Endothelial cell of umbilical vein (primary cell): ENCODE data around the gene RAP1GDS1. TPM values are rescaled to one million over a fixed set of nuclear protein-coding genes. Genes with fewer than 3 reads are reported as not detected.

ENCODE experiments used
- BruUV-seq: library from RNA; stranded (reverse); fragments of 400-500 nt; replicated peaks from 2 replicates; lab custom pipeline; 2021; lab: Mats Ljungman, UMichigan
- CTCF ChIA-PET: fragments of 300-600, 350-600 bp; sonication (Branson Sonifier 250); formaldehyde crosslinking; loops from one replicate; lab custom pipeline; 2021; ENCODE audit warnings: antibody characterized with exemption, inconsistent platforms; lab: Charles Lee
- POLR2A ChIA-PET: fragments of 300-600, 350-600 bp; sonication (Branson Sonifier 250); formaldehyde crosslinking; loops from one replicate; lab custom pipeline; 2021; ENCODE audit warnings: antibody characterized with exemption, inconsistent platforms; lab: Charles Lee
- DNase-seq: peaks from one replicate; pipeline ENCODE4 v3.0.0-alpha.2; 2011; ENCODE audit warnings: low read depth, low spot score
- FAIRE-seq: peaks from 2 replicates; lab custom pipeline; 2011; peaks lifted over from hg19 to GRCh38; lab: Jason Lieb, UNC
- H2AFZ ChIP-seq: 2 replicates; pipeline ENCODE4 v1.6.0; 2012; ENCODE audit warnings: low read depth, low read length, control low read depth, inconsistent platforms
- H3K27ac ChIP-seq: 2 replicates; pipeline ENCODE4 v1.5.1; 2011; ENCODE audit warnings: low read depth, mild to moderate bottlenecking, control low read depth, low read length, moderate library complexity; ENCODE audit not compliant: insufficient read depth
- H3K27me3 ChIP-seq, 2 experiments: 2 replicates each; pipeline versions ENCODE4 v1.6.0 to v1.6.1; 2011; ENCODE audit warnings: low read length in 2 of 2, mixed read lengths in 1 of 2; ENCODE audit not compliant: control insufficient read depth in 2 of 2, insufficient read depth in 2 of 2
- H3K36me3 ChIP-seq, 2 experiments: 2 replicates in 1 of 2; 3 replicates in 1 of 2; pipeline ENCODE4 v1.5.1; 2011; ENCODE audit warnings: low read length in 2 of 2, mild to moderate bottlenecking in 1 of 2, moderate library complexity in 1 of 2; ENCODE audit not compliant: control insufficient read depth in 2 of 2, insufficient read depth in 2 of 2; ENCODE audit errors: extremely low read depth in 1 of 2
- H3K4me1 ChIP-seq: 3 replicates; pipeline ENCODE4 v1.5.1; 2011; ENCODE audit warnings: mild to moderate bottlenecking, low read length; ENCODE audit not compliant: control insufficient read depth, insufficient read depth; ENCODE audit errors: extremely low read depth
- H3K4me2 ChIP-seq: 2 replicates; pipeline ENCODE4 v1.6.1; 2011; ENCODE audit warnings: low read length, control low read depth, mixed read lengths; ENCODE audit not compliant: insufficient read depth
- H3K4me3 ChIP-seq, 3 experiments: fragments of 200-600 bp in 1 of 3; sonication (generic), shearing (Covaris generic) in 1 of 3; replicated peaks in 1 of 3; 2 replicates each; pipeline ENCODE4 v1.5.1; 2011 to 2016; ENCODE audit warnings: control low read depth in 3 of 3, low read length in 3 of 3, mild to moderate bottlenecking in 2 of 3, inconsistent platforms in 1 of 3, low read depth in 1 of 3, moderate library complexity in 1 of 3; ENCODE audit not compliant: insufficient read depth in 1 of 3
- H3K79me2 ChIP-seq: 2 replicates; pipeline ENCODE4 v1.6.0; 2012; ENCODE audit warnings: low read length, inconsistent platforms; ENCODE audit not compliant: control insufficient read depth, insufficient read depth
- H3K9ac ChIP-seq: replicated peaks from 2 replicates; pipeline ENCODE3; 2011; ENCODE audit warnings: low read length, control low read depth; ENCODE audit not compliant: insufficient read depth; ENCODE audit errors: extremely low read depth
- H3K9me1 ChIP-seq: replicated peaks from 3 replicates; pipeline ENCODE4 v1.6.0; 2011; ENCODE audit warnings: mild to moderate bottlenecking, low read length; ENCODE audit not compliant: control insufficient read depth, insufficient read depth; ENCODE audit errors: extremely low read depth
- H3K9me3 ChIP-seq: replicated peaks from 2 replicates; pipeline ENCODE4 v1.5.1; 2012; ENCODE audit warnings: low read length, inconsistent platforms; ENCODE audit not compliant: control insufficient read depth, insufficient read depth
- H4K20me1 ChIP-seq: replicated peaks from 2 replicates; pipeline ENCODE3; 2011; ENCODE audit warnings: mild to moderate bottlenecking, low read length; ENCODE audit not compliant: control insufficient read depth, insufficient read depth; ENCODE audit errors: extremely low read depth
- CTCF ChIP-seq, 2 donors: IDR thresholded peaks; 1 replicate in 1 of 2; 2 replicates in 1 of 2; pipeline ENCODE4 v1.5.1; 2011; ENCODE audit warnings: low read length in 2 of 2, mild to moderate bottlenecking in 2 of 2, moderate library complexity in 2 of 2, control low read depth in 1 of 2, inconsistent platforms in 1 of 2, low read depth in 1 of 2; ENCODE audit not compliant: insufficient read depth in 1 of 2; ENCODE audit errors: extremely low read depth in 1 of 2
- FOS ChIP-seq: IDR thresholded peaks from 2 replicates; pipeline ENCODE4 v1.6.1; 2011; ENCODE audit warnings: mild to moderate bottlenecking, low read length, moderate library complexity, borderline replicate concordance; ENCODE audit not compliant: insufficient read depth
- GATA2 ChIP-seq: IDR thresholded peaks from 2 replicates; pipeline ENCODE4 v1.7.0; 2011; ENCODE audit warnings: low read depth, mild to moderate bottlenecking, moderate library complexity, mixed read lengths, low read length; ENCODE audit not compliant: insufficient read length, insufficient read depth
- JUN ChIP-seq: IDR thresholded peaks from 2 replicates; pipeline ENCODE4 v1.6.1; 2011; ENCODE audit warnings: borderline replicate concordance, low read depth; ENCODE audit not compliant: insufficient read length, insufficient read depth
- MYC ChIP-seq: IDR thresholded peaks from one replicate; pipeline ENCODE4 v1.6.1; 2011; ENCODE audit warnings: mild to moderate bottlenecking, low read depth, low read length
- POLR2A ChIP-seq: IDR thresholded peaks from 2 replicates; pipeline ENCODE4 v1.6.1; 2012; ENCODE audit warnings: low read depth, mild to moderate bottlenecking, control low read depth, low read length
- POLR2AphosphoS5 ChIP-seq: IDR thresholded peaks from 2 replicates; pipeline ENCODE4 v1.6.1; 2012; ENCODE audit warnings: low read depth, mild to moderate bottlenecking, control low read depth, low read length, moderate library complexity; ENCODE audit not compliant: insufficient read depth
- dilution Hi-C: fragments of 300-500 bp; cut with MboI; formaldehyde crosslinking; loops from one replicate; pipeline ENCODE4 v1.15.0; 2019; ENCODE audit warnings: low sequenced_read_pairs; ENCODE audit not compliant: extremely low pct_ligation_motif_present
- intact Hi-C: fragments of 100-400 bp; cut with micrococcal nuclease; formaldehyde crosslinking; loops from one replicate; pipeline ENCODE4 v1.10.0; 2022
- polyA plus RNA-seq, 4 experiments: library from polyadenylated mRNA; depleted of rRNA in 3 of 4; stranded (reverse) in 3 of 4; unstranded in 1 of 4; fragments of >200 nt; gene quantifications; 2 replicates each; pipeline versions ENCODE4 v1.2.1 to v1.2.3, GENCODE V29; 2011 to 2012; ENCODE audit warnings: missing spikeins in 1 of 4
- total RNA-seq: library from RNA; stranded (reverse); gene quantifications from 2 replicates; pipeline ENCODE4 v1.2.3, GENCODE V29; 2021

Gene RAP1GDS1
- total and polyA plus RNA-seq, 2 donors (not counting 3 experiments of a cell fraction or from before 2014, with no cell fraction given) = 17.6 to 52.8 TPM

GRCh38 chr4:98226396-98226795 is 34.8 kb upstream of the RAP1GDS1 start:
- Histone ChIP-seq H3K9me1 (no peaks in the 10 kb centered on the region), H3K9ac (no peak overlapping the region), H3K27me3 (no peaks in the 10 kb centered on the region), H3K9me3 (no peaks in the 10 kb centered on the region), H3K36me3 (no peaks in the 10 kb centered on the region), H3K4me2 (no peak overlapping the region), H3K4me1 (no peaks in the 10 kb centered on the region), H2AFZ (no peak overlapping the region), H4K20me1 (no peaks in the 10 kb centered on the region), H3K27ac (no peak overlapping the region), H3K4me3 (no peak overlapping the region), H3K79me2 (no peaks in the 10 kb centered on the region)
- FAIRE-seq = no peak
- DNase-seq = no peak
- ChIA-PET CTCF (no interaction called here), POLR2A (no interaction called here)
- dilution Hi-C loops = no loop called here
- intact Hi-C loops = no loop called here
- TF ChIP-seq MYC (no peak), JUN (no peak), POLR2AphosphoS5 (no peak), FOS (no peak), GATA2 (no peak), CTCF (IDR thresholded peaks at IDR 0.05; ENCODE audit: extremely low read depth in 1 of 2, insufficient read depth in 1 of 2, low read depth in 1 of 2, low read length in 2 of 2) (no peak), POLR2A (no peak)
- no TSS peak for BruUV-seq

GRCh38 chr4:98230961-98231360 is 30.2 kb upstream of the RAP1GDS1 start:
- Histone ChIP-seq H3K9me3 (no peaks in the 10 kb centered on the region), H3K27ac (no peak overlapping the region), H3K4me3 (no peak overlapping the region), H3K4me2 (no peak overlapping the region), H4K20me1 (no peaks in the 10 kb centered on the region), H3K9ac (no peak overlapping the region), H2AFZ (no peak overlapping the region), H3K4me1 (no peaks in the 10 kb centered on the region), H3K27me3 (no peaks in the 10 kb centered on the region), H3K36me3 (no peaks in the 10 kb centered on the region), H3K79me2 (no peaks in the 10 kb centered on the region), H3K9me1 (no peaks in the 10 kb centered on the region)
- POLR2A ChIA-PET = no interaction called here
- no peak for FAIRE-seq
- dilution Hi-C loops = no loop called here
- BruUV-seq = no TSS peak
- no peak for DNase-seq
- CTCF ChIA-PET = interaction anchor here (0.8 kb wide), 1 partner anchor 17 kb away, joined by 3 read pairs; no protein-coding TSS in a partner anchor
- TF ChIP-seq POLR2AphosphoS5 (no peak), JUN (no peak), GATA2 (no peak)
- intact Hi-C loops = no loop called here
